Amniotic epithelial cell (primary cell): ENCODE data around the gene NOL9.
A peak's percentile ranks its signal among the peaks of the same experiment; 100 is the strongest.

Source experiments
- DNase-seq: peaks from one replicate; pipeline ENCODE4 v3.0.0-alpha.2; 2010; ENCODE audit warnings: low read depth

NOL9 gene

GRCh38 chr1:6521536-6521935, 32.8 kb downstream of the NOL9 start:
- DNase-seq = peak; percentile 24

GRCh38 chr1:6519935-6520671, 34.2 kb downstream of the NOL9 start:
- peak; percentile 57 for DNase-seq

GRCh38 chr1:6519491-6519934, 34.8 kb downstream of the NOL9 start:
- DNase-seq = no peak

GRCh38 chr1:6517435-6517851, 36.9 kb downstream of the NOL9 start:
- DNase-seq = no peak

GRCh38 chr1:6515771-6516170, 38.5 kb downstream of the NOL9 start:
- peak; percentile 21 for DNase-seq

GRCh38 chr1:6513320-6513801, 41.0 kb downstream of the NOL9 start:
- DNase-seq = no peak

- no peak for DNase-seq
These were observed 41.4 kb downstream of the NOL9 start for GRCh38 chr1:6512908-6513280.

GRCh38 chr1:6512245-6512907, 41.9 kb downstream of the NOL9 start:
- DNase-seq = no peak

GRCh38 chr1:6511561-6512244, 42.6 kb downstream of the NOL9 start:
- no peak for DNase-seq

GRCh38 chr1:6511056-6511455, 43.3 kb downstream of the NOL9 start:
- DNase-seq = no peak

GRCh38 chr1:6510493-6510892, 43.8 kb downstream of the NOL9 start:
- DNase-seq = no peak

GRCh38 chr1:6509919-6510291, 44.4 kb downstream of the NOL9 start:
- no peak for DNase-seq

- DNase-seq = no peak
These were observed 44.9 kb downstream of the NOL9 start for GRCh38 chr1:6509220-6509918.

GRCh38 chr1:6508816-6509189, 45.5 kb downstream of the NOL9 start:
- no peak for DNase-seq

- DNase-seq = no peak
These were observed 46.0 kb downstream of the NOL9 start for GRCh38 chr1:6508154-6508815.

GRCh38 chr1:6507461-6507911, 46.8 kb downstream of the NOL9 start:
- DNase-seq = no peak

GRCh38 chr1:6507037-6507428, 47.3 kb downstream of the NOL9 start:
- DNase-seq = no peak

GRCh38 chr1:6506210-6507036, 47.9 kb downstream of the NOL9 start:
- DNase-seq = no peak

- DNase-seq = no peak
These were observed 48.7 kb downstream of the NOL9 start for GRCh38 chr1:6505367-6506209.

- no peak for DNase-seq
These were observed 49.4 kb downstream of the NOL9 start for GRCh38 chr1:6504887-6505286.
